ENCODE data around the gene VAV1. TPM values are rescaled to one million over a fixed set of nuclear protein-coding genes. Genes with fewer than 3 reads are reported as not detected.

Gene VAV1
- total and polyA plus RNA-seq, 2 of the 13 experiments (the other 11 are each of a cell fraction or from before 2014, with no cell fraction given) = not detected

GRCh38 chr19:6723108-6723618, 49.3 kb upstream of the VAV1 start (continued):
- TF ChIP-seq AHDC1 (CRISPR knock-in tag; IDR thresholded peaks at IDR 0.05; ENCODE audit: borderline replicate concordance) = peak; percentile 58; the same call in 1 of the 2 replicates

GRCh38 chr19:6723738-6724137, 48.8 kb upstream of the VAV1 start:
- peak overlapping the region; percentile 63 for H3K9ac ChIP-seq (ENCODE audit: insufficient read depth, low read depth, low read length)
- H4K20me1 ChIP-seq (ENCODE audit: insufficient read depth, low read length) = peaks cover 14% of the 10 kb centered on the region
- ATAC-seq = no peak
- WGBS (ENCODE audit: low lambda C conversion rate) = 45% methylated on average over 5 of the region's 5 CpGs
- POLR2A ChIA-PET = interaction anchor here (4.8 to 8.0 kb wide), 2 partner anchors 13 to 29 kb away, joined by 83 to 278 read pairs; partner anchors contain the start of gene GPR108
- CTCF ChIA-PET (ENCODE audit: low intra/inter-chr PET ratio, low total read pairs) = no interaction called here
- peaks cover 0 to 7% of the 10 kb centered on the region in 2 experiments; a peak in 1 of 5 replicates for H3K27me3 ChIP-seq (ENCODE audit: control insufficient read depth in 1 of 2, insufficient read depth in 2 of 2, low read length in 2 of 2)
- H3K36me3 ChIP-seq (replicated peaks in 1 of 2; ENCODE audit: control insufficient read depth in 1 of 2, insufficient read depth in 2 of 2, low read length in 2 of 2) = peaks cover 0 to 3% of the 10 kb centered on the region in 2 experiments; a peak in 1 of 5 replicates
- peak overlapping the region; percentile 90 for H3K27ac ChIP-seq (ENCODE audit: extremely low read length, insufficient read depth, low read length)
- H3K4me2 ChIP-seq (ENCODE audit: low read depth, low read length) = peak overlapping the region; percentile 78
- no peaks in the 10 kb centered on the region for H3K9me3 ChIP-seq (ENCODE audit: low read length)
- H3K79me2 ChIP-seq (ENCODE audit: insufficient read depth, low read length) = peaks cover 21% of the 10 kb centered on the region
- no peak overlapping the region for H2AFZ ChIP-seq (ENCODE audit: low read length)
- H3K4me1 ChIP-seq (ENCODE audit: insufficient read depth, low read length) = peaks cover 81% of the 10 kb centered on the region
- peak overlapping the region in 1 of 3 experiments; percentile 42; a peak in 2 of 6 replicates for H3K4me3 ChIP-seq (replicated peaks in 1 of 3; ENCODE audit: insufficient read depth in 1 of 3, low read depth in 2 of 3, low read length in 3 of 3)
- BruUV-seq (replicated peaks) = TSS peak; percentile 71
- no peak for FAIRE-seq
- DNase-seq (ENCODE audit: low spot score) = no peak
- in situ Hi-C loops (cut with HindIII; ENCODE audit: extremely low pct_ligation_motif_present, low pct_unique_long_range_greater_than_20kb) (no loop called here), intact Hi-C loops (cut with micrococcal nuclease; ENCODE audit: unreplicated experiment) (no loop called here)
- TF ChIP-seq FOXC1 (CRISPR knock-in tag; IDR thresholded peaks at IDR 0.05; ENCODE audit: borderline replicate concordance) = no peak
- TF ChIP-seq ZNF318 (CRISPR knock-in tag; IDR thresholded peaks at IDR 0.05) = no peak
- TF ChIP-seq RBFOX2 (IDR thresholded peaks at IDR 0.05; ENCODE audit: low read depth, low read length) = 0 out of 2 replicates have a peak, but pooled peaks have one; percentile 36
- no peak for TF ChIP-seq HOMEZ (CRISPR knock-in tag; IDR thresholded peaks at IDR 0.05; ENCODE audit: low read depth)
- TF ChIP-seq PHF20 (CRISPR knock-in tag; IDR thresholded peaks at IDR 0.05) = no peak
